ENCODE results near the gene PTH1R. TPM values are rescaled to one million over a fixed set of nuclear protein-coding genes. Genes with fewer than 3 reads are reported as not detected.
A peak's percentile ranks its signal among the peaks of the same experiment; 100 is the strongest.

The PTH1R gene
- total RNA-seq, 1 experiment from 2014 or later: 0.32 TPM

- peaks cover 96% of the 10 kb centered on the region for H3K79me2 ChIP-seq (ENCODE audit: insufficient read depth, low read length)
- H3K9me3 ChIP-seq (ENCODE audit: control insufficient read depth in 1 of 2, insufficient read depth in 1 of 2, low read depth in 1 of 2, low read length in 2 of 2): no peaks in the 10 kb centered on the region
- peaks cover 13% of the 10 kb centered on the region; the same call in 1 of the 2 replicates for H4K20me1 ChIP-seq (ENCODE audit: insufficient read depth)
- no peaks in the 10 kb centered on the region for H3K9me2 ChIP-seq (ENCODE audit: insufficient read depth)
- H3K4me2 ChIP-seq (ENCODE audit: low read length): peak overlapping the region; percentile 63; the same call in 1 of the 2 replicates
- H3K36me3 ChIP-seq (ENCODE audit: control insufficient read depth in 1 of 2, insufficient read depth in 2 of 2, low read length in 2 of 2): peaks cover 8 to 20% of the 10 kb centered on the region in 2 experiments; a peak in 2 of 4 replicates
- DNase-seq (ENCODE audit: low read depth, low spot score) (no peak), ATAC-seq (no peak)
- H3K9ac ChIP-seq (ENCODE audit: low read length): peak overlapping the region; percentile 56; the same call in 1 of the 2 replicates
- H3K27ac ChIP-seq (ENCODE audit: low read depth, low read length): no peak overlapping the region
- BruUV-seq (replicated peaks): no TSS peak
- H3K4me1 ChIP-seq (ENCODE audit: control insufficient read depth in 1 of 2, insufficient read depth in 2 of 2, low read length in 2 of 2): peaks cover 35 to 59% of the 10 kb centered on the region in 2 experiments
- no peak overlapping the region for H3K4me3 ChIP-seq (replicated peaks in 1 of 2; ENCODE audit: low read depth in 1 of 2, low read length in 2 of 2)
- ChIA-PET CTCF (no interaction called here), POLR2A (no interaction called here), RAD21 (ENCODE audit: low non-redundant PET in 1 of 2, low total read pairs in 2 of 2, uncharacterized antibody in 2 of 2, unreplicated experiment in 2 of 2) (no interaction called here)
- intact Hi-C loops (cut with micrococcal nuclease): no loop called here
- H3K27me3 ChIP-seq (ENCODE audit: insufficient read depth, low read length): no peaks in the 10 kb centered on the region
- H2AFZ ChIP-seq (ENCODE audit: low read depth, low read length, poor library complexity, severe bottlenecking): no peak overlapping the region
- TF ChIP-seq EZH2phosphoT487 (IDR thresholded peaks at IDR 0.05; ENCODE audit: borderline replicate concordance): no peak
- no peak for TF ChIP-seq SIN3A (IDR thresholded peaks at IDR 0.05; ENCODE audit: low read depth)
- no peak for TF ChIP-seq CBX3 (IDR thresholded peaks at IDR 0.05; ENCODE audit: low read depth)
- no peak for TF ChIP-seq ZFX (IDR thresholded peaks at IDR 0.05)
- no peak for TF ChIP-seq FOSL1 (IDR thresholded peaks at IDR 0.05; ENCODE audit: low read depth)
- no peak for TF ChIP-seq MAX (IDR thresholded peaks at IDR 0.05)
- TF ChIP-seq CEBPB (IDR thresholded peaks at IDR 0.05; ENCODE audit: low read depth): no peak
- TF ChIP-seq REST (IDR thresholded peaks at IDR 0.05; ENCODE audit: low read depth): no peak
These were observed 65.1 kb downstream of the PTH1R start for GRCh38 chr3:46942481-46943236.

Data from HCT116 (cell line).